MM.1S (cell line): ENCODE data around the gene NUMB.

ENCODE experiments used
- CTCF ChIP-seq: fragments of 300-600 bp; sonication (generic); IDR thresholded peaks from 2 replicates; pipeline ENCODE4 v1.5.1; 2016; ENCODE audit warnings: antibody characterized with exemption, low read length, mixed read lengths
- EZH2 ChIP-seq: fragments of 300-600 bp; sonication (generic); optimal IDR thresholded peaks from 2 replicates; pipeline ENCODE3; 2017; ENCODE audit warnings: low read depth, mild to moderate bottlenecking, antibody characterized with exemption, low read length, mixed read lengths
- EZH2phosphoT487 ChIP-seq: fragments of 300-600 bp; sonication (generic); IDR thresholded peaks from 2 replicates; pipeline ENCODE4 v1.6.1; 2018; ENCODE audit warnings: antibody characterized with exemption, low read length

- no peak for TF ChIP-seq CTCF
- no peak for TF ChIP-seq EZH2phosphoT487
- no peak for TF ChIP-seq EZH2
These were observed 196.6 kb downstream of the NUMB start for GRCh38 chr14:73261520-73262426.
